Coronary artery (tissue), 2 donors: ENCODE results near the gene SECISBP2L.

Experiments used
- DNase-seq: peaks from one replicate; pipeline ENCODE4 v3.0.0-alpha.2; 2017; ENCODE audit warnings: low spot score
- H3K27ac ChIP-seq, 2 donors: fragments of 200-600 bp; sonication (generic); one replicate each; pipeline ENCODE4 v1.5.1; 2016 to 2019
- H3K4me3 ChIP-seq: fragments of 200-600 bp; sonication (generic); 2 replicates; pipeline ENCODE4 v1.5.1; 2016; ENCODE audit warnings: mild to moderate bottlenecking, moderate library complexity
- CTCF ChIP-seq: fragments of 200-600 bp; sonication (generic); IDR thresholded peaks from one replicate; pipeline ENCODE4 v1.5.1; 2019; ENCODE audit warnings: antibody characterized with exemption

The SECISBP2L gene

GRCh38 chr15:49055630-49056029 is 9.4 kb upstream of the SECISBP2L start:
- TF ChIP-seq CTCF, result no peak
- Histone ChIP-seq H3K27ac (no peak overlapping the region), H3K4me3 (no peak overlapping the region)
- no peak for DNase-seq

GRCh38 chr15:49052662-49053061 is 6.4 kb upstream of the SECISBP2L start:
- no peak for DNase-seq
- H3K4me3 ChIP-seq, result no peak overlapping the region
- no peak for TF ChIP-seq CTCF

GRCh38 chr15:49047456-49047855 is 1.2 kb upstream of the SECISBP2L start:
- Histone ChIP-seq H3K4me3 (no peak overlapping the region), H3K27ac (no peak overlapping the region)
- TF ChIP-seq CTCF, result no peak
- DNase-seq, result no peak

More at GRCh38 chr15:49052662-49053061, 6.4 kb upstream of the SECISBP2L start:
- H3K27ac ChIP-seq, result no peak overlapping the region

DNA sequence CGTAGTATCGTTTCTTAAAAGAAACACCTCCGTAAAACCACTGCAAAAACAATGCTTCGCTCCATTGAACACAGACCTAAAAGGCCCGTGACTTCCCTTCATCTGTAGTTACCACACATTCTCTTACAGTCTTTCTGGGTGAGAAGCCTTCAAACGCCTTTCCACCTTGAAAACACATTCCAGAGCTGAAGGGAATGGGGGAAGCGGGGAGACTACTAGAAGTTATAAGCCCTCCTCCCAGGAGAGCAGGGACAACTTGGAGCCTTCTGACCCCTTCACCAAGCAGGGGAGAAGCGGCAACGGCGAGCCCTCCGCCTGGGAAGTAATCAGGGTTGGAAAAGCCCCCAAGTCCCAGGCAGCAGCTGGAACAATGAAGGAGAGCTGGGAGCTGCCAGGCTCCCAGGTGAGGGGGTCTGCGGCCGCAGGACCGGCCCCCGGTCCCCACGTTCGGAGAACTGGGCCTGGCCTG is 461 bp downstream of the SECISBP2L start:
- peak overlapping the region; percentile 98 for H3K4me3 ChIP-seq
- DNase-seq, result no peak
- H3K27ac ChIP-seq, result peak overlapping the region; percentile 92 to 95
- TF ChIP-seq CTCF, result no peak

GRCh38 chr15:49044766-49045606 is 1.3 kb downstream of the SECISBP2L start:
- no peak for DNase-seq
- peak overlapping the region in 1 of 2 donors; percentile 92 for H3K27ac ChIP-seq
- TF ChIP-seq CTCF, result no peak
- H3K4me3 ChIP-seq, result peak overlapping the region; percentile 98

DNA sequence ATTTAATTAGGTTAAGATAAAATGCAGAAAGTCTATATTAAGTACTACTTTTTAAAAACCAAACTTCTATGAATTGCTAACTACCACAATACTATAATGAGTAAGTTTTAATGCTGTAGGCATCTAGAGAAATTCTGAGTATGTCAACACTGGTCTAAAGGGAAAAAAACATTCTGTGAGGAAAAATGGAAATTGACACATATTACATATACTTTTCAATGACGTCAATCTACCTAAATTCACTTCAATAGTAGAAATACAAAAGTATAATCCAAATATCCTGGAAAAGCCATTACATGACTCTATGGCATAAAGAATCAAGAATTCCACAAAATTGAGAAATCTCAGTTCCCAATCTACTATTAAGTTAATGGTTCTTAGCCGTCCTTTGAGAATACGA is 2.2 kb downstream of the SECISBP2L start:
- no peak for TF ChIP-seq CTCF
- no peak overlapping the region for H3K27ac ChIP-seq
- DNase-seq, result no peak
- peak overlapping the region; percentile 98 for H3K4me3 ChIP-seq

GRCh38 chr15:49042165-49042564 is 4.1 kb downstream of the SECISBP2L start:
- Histone ChIP-seq H3K27ac (no peak overlapping the region), H3K4me3 (no peak overlapping the region)
- no peak for TF ChIP-seq CTCF
- DNase-seq, result no peak
